Loucy (cell line): ENCODE measurements around the gene SERPINA9.
"Not testable (repeated sequence)": the region's sequence is repeated elsewhere in the genome, so short reads cannot be mapped to it uniquely, and the experiment has no call there.

Experiments
- H2AFZ ChIP-seq: fragments of 200-600 bp; sonication (generic); 2 replicates; pipeline ENCODE4 v1.6.0; 2016; ENCODE audit warnings: antibody characterized with exemption, mild to moderate bottlenecking, low read length, moderate library complexity
- H3F3A ChIP-seq: fragments of 200-600 bp; 2 replicates; pipeline ENCODE4 v1.6.0; 2016; ENCODE audit warnings: antibody characterized with exemption, low read depth, mild to moderate bottlenecking
- H3K27me3 ChIP-seq: fragments of 200-600 bp; sonication (generic); 2 replicates; pipeline ENCODE4 v1.6.1; 2014; ENCODE audit warnings: low read length, mild to moderate bottlenecking; ENCODE audit not compliant: insufficient read depth, poor library complexity, severe bottlenecking
- H3K36me3 ChIP-seq: fragments of 200-600 bp; sonication (generic); 2 replicates; pipeline ENCODE4 v1.6.1; 2016; ENCODE audit warnings: low read length; ENCODE audit not compliant: insufficient read depth
- H3K4me1 ChIP-seq: fragments of 200-600 bp; sonication (generic); 2 replicates; pipeline ENCODE4 v1.5.1; 2014; ENCODE audit warnings: low read length, mild to moderate bottlenecking; ENCODE audit not compliant: insufficient read depth, poor library complexity, severe bottlenecking
- H3K4me2 ChIP-seq: fragments of 200-600 bp; sonication (generic); 2 replicates; pipeline ENCODE4 v1.6.0; 2014; ENCODE audit warnings: antibody characterized with exemption, low read length, low read depth, mild to moderate bottlenecking; ENCODE audit not compliant: poor library complexity, severe bottlenecking
- H3K4me3 ChIP-seq: fragments of 200-600 bp; sonication (generic); 2 replicates; pipeline ENCODE4 v1.5.1; 2014; ENCODE audit warnings: low read length, mild to moderate bottlenecking, mixed read lengths; ENCODE audit not compliant: poor library complexity, severe bottlenecking
- H3K79me2 ChIP-seq: fragments of 200-600 bp; sonication (generic); 2 replicates; pipeline ENCODE4 v1.6.1; 2014; ENCODE audit warnings: low read length; ENCODE audit not compliant: insufficient read depth
- H3K9ac ChIP-seq: fragments of 200-600 bp; sonication (generic); 2 replicates; pipeline ENCODE4 v1.6.0; 2014; ENCODE audit warnings: mild to moderate bottlenecking, low read depth, low read length, moderate library complexity; ENCODE audit not compliant: poor library complexity, severe bottlenecking
- H3K9me2 ChIP-seq: fragments of 200-600 bp; sonication (generic); replicated peaks from 2 replicates; pipeline ENCODE4 v1.6.1; 2016; ENCODE audit warnings: low read depth, low read length, mixed read lengths
- H3K9me3 ChIP-seq: fragments of 200-600 bp; sonication (generic); 2 replicates; pipeline ENCODE4 v1.6.1; 2014; ENCODE audit warnings: mild to moderate bottlenecking, antibody characterized with exemption, low read length, low read depth; ENCODE audit not compliant: insufficient read depth
- H4K20me1 ChIP-seq: fragments of 200-600 bp; sonication (generic); 2 replicates; pipeline ENCODE4 v1.6.0; 2014; ENCODE audit warnings: antibody characterized with exemption, low read length, mild to moderate bottlenecking; ENCODE audit not compliant: insufficient read depth, poor library complexity, severe bottlenecking
- CTCF ChIP-seq: fragments of 200-600 bp; sonication (generic); conservative IDR thresholded peaks from 2 replicates; pipeline ENCODE4 v1.5.1; 2014; ENCODE audit warnings: mild to moderate bottlenecking, antibody characterized with exemption, low read length
- EZH2phosphoT487 ChIP-seq: fragments of 200-600 bp; IDR thresholded peaks from 2 replicates; pipeline ENCODE4 v1.6.1; 2018; ENCODE audit warnings: antibody characterized with exemption, mild to moderate bottlenecking, moderate library complexity, borderline replicate concordance

The SERPINA9 gene

DNA sequence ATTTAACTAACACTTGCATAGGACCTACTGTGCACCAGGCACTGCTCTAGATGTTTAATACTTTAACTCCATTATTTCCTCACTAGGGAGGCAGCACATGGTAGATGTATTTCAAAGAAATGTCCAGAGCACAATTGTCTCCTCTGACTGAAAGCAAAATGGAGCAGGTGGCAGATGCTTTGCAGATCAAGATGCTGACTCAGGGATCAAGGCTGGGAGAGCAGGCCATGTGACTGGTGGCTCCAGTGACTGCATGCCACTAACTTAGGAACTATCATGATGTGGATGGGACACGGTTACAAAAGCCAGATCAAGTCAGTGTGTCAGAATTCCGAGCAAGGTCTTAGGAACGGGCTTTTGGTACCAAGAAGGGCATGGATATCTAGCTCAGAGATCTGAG lies 51.6 kb downstream of the SERPINA9 start:
- no peaks in the 10 kb centered on the region for H3F3A ChIP-seq
- no peaks in the 10 kb centered on the region for H3K36me3 ChIP-seq
- no peaks in the 10 kb centered on the region for H3K4me1 ChIP-seq
- no peaks in the 10 kb centered on the region for H4K20me1 ChIP-seq
- H3K27me3 ChIP-seq: no peaks in the 10 kb centered on the region
- TF ChIP-seq CTCF (no peak), EZH2phosphoT487 (no peak)
- H2AFZ ChIP-seq: no peak overlapping the region
- H3K9me2 ChIP-seq: no peaks in the 10 kb centered on the region
- H3K79me2 ChIP-seq: no peaks in the 10 kb centered on the region
- no peak overlapping the region for H3K4me3 ChIP-seq
- no peak overlapping the region for H3K9ac ChIP-seq
- no peak overlapping the region for H3K4me2 ChIP-seq
- H3K9me3 ChIP-seq: no peaks in the 10 kb centered on the region

DNA sequence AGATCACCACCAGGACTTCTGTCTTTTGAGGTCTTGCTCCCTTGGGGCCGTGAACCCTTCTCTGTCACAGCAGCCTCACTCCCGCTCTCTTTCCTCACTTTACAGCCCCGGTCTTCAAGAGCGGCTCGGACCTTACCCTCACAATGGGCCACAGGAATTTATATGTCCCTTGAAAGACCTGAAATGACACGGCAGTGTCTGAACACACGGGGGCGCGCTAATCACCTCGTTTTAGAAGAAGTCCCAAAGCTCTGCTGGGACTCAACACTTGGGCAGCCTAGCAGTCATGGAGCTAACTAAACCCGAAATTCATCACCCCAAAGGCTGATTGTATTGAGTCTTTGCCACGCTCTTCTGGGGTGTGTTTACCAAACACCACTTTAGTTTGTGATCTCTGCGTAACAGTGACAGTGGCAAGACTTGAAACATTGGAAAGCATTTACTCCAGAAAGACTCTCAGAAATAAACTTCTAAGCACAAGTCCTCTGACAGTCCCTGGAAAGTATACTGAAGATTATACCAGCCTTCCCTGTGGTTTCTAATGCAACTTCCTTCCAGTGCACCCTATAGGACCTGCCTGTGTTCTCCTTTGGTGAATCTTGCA lies 52.4 kb downstream of the SERPINA9 start:
- Histone ChIP-seq H3K4me1 (no peaks in the 10 kb centered on the region), H3K9ac (no peak overlapping the region), H3K4me2 (no peak overlapping the region), H3K36me3 (no peaks in the 10 kb centered on the region), H2AFZ (no peak overlapping the region), H4K20me1 (no peaks in the 10 kb centered on the region), H3F3A (no peaks in the 10 kb centered on the region), H3K79me2 (no peaks in the 10 kb centered on the region), H3K27me3 (no peaks in the 10 kb centered on the region), H3K9me3 (no peaks in the 10 kb centered on the region), H3K4me3 (no peak overlapping the region), H3K9me2 (no peaks in the 10 kb centered on the region)
- no peak for TF ChIP-seq EZH2phosphoT487
- TF ChIP-seq CTCF: peak; percentile 86

DNA sequence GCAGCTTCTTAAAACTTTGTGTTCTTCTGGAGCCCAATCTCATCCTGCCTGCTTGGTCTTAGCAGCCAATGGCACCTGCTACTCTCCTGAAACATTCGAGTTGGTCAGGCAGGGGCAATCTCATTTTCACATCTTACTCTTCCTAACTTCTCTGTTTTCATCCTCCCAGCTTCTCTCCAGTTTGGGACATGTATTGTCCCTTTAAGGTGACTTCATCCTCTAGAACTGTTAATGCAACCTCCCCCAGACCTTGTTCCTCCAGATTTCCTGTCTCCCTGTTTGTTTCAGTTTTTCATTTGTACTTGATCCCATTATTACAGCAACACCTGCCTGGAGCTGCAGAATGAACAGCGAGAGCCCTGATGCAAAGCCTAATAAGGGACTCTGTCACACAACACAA lies 54.7 kb downstream of the SERPINA9 start:
- Histone ChIP-seq H4K20me1 (no peaks in the 10 kb centered on the region), H3K4me1 (no peaks in the 10 kb centered on the region), H3K4me2 (no peak overlapping the region), H3K9ac (no peak overlapping the region), H2AFZ (no peak overlapping the region), H3K9me3 (no peaks in the 10 kb centered on the region), H3K27me3 (no peaks in the 10 kb centered on the region), H3K9me2 (no peaks in the 10 kb centered on the region), H3K79me2 (no peaks in the 10 kb centered on the region), H3K36me3 (no peaks in the 10 kb centered on the region), H3K4me3 (no peak overlapping the region), H3F3A (no peaks in the 10 kb centered on the region)
- TF ChIP-seq CTCF: no peak
- TF ChIP-seq EZH2phosphoT487: no peak

- H3K27me3 ChIP-seq, H3K4me2 ChIP-seq: not testable (repeated sequence)
These were observed 58.3 kb downstream of the SERPINA9 start for GRCh38 chr14:94417497-94418205.

More at GRCh38 chr14:94417497-94418205, 58.3 kb downstream of the SERPINA9 start:
- not testable (repeated sequence) for H3K4me3 ChIP-seq, H3K4me1 ChIP-seq, H3K9ac ChIP-seq, H3K9me3 ChIP-seq, H2AFZ ChIP-seq, H3K79me2 ChIP-seq, H4K20me1 ChIP-seq, H3F3A ChIP-seq, H3K36me3 ChIP-seq, H3K9me2 ChIP-seq
